Sigmoid colon (tissue), 3 donors: ENCODE measurements around the gene SMIM26.

Source experiments
- CTCF ChIP-seq, 4 experiments: fragments of 450-650 bp in 3 of 4; fragments of 200-600 bp in 1 of 4; IDR thresholded peaks; one replicate each; pipeline ENCODE4 v1.5.1; 2016 to 2019; ENCODE audit warnings: antibody characterized with exemption in 4 of 4, mild to moderate bottlenecking in 3 of 4, moderate library complexity in 2 of 4
- POLR2A ChIP-seq, 2 donors: fragments of 450-650 bp; IDR thresholded peaks; one replicate each; pipeline ENCODE4 v1.6.1; 2016; ENCODE audit warnings: antibody characterized with exemption in 2 of 2, mild to moderate bottlenecking in 2 of 2, moderate library complexity in 2 of 2

GRCh38 chr20:18614244-18614643 is 47.0 kb downstream of the SMIM26 start:
- TF ChIP-seq CTCF (IDR thresholded peaks at IDR 0.05), result no peak
- TF ChIP-seq POLR2A (IDR thresholded peaks at IDR 0.05), result no peak
